Esophagus muscularis mucosa (tissue), 3 donors: Measurements from ENCODE around the gene MAMDC2.

Experiments used
- CTCF ChIP-seq, 3 experiments: fragments of 200-600 bp in 2 of 3; fragments of 450-650 bp in 1 of 3; sonication (generic) in 2 of 3; IDR thresholded peaks; one replicate each; pipeline ENCODE4 v1.5.1; 2017 to 2019; ENCODE audit warnings: antibody characterized with exemption in 3 of 3, mild to moderate bottlenecking in 2 of 3, moderate library complexity in 1 of 3
- POLR2AphosphoS5 ChIP-seq, 2 donors: sonication (generic); formaldehyde crosslinking; IDR thresholded peaks; one replicate each; pipeline ENCODE4 v1.6.1; 2017; ENCODE audit warnings: antibody characterized with exemption in 2 of 2

GRCh38 chr9:70061776-70062175 is 18.1 kb downstream of the MAMDC2 start:
- TF ChIP-seq CTCF (IDR thresholded peaks at IDR 0.05) (no peak), POLR2AphosphoS5 (IDR thresholded peaks at IDR 0.05) (no peak)
